H1 (cell line): ENCODE results near the gene PBX1. TPM values are rescaled to one million over a fixed set of nuclear protein-coding genes. Genes with fewer than 3 reads are reported as not detected.

Source experiments
- TAF1 ChIP-seq: IDR thresholded peaks from 2 replicates; pipeline ENCODE4 v1.6.1; 2011; ENCODE audit warnings: mild to moderate bottlenecking, low read depth, low read length
- TBP ChIP-seq: IDR thresholded peaks from 2 replicates; pipeline ENCODE4 v1.6.1; 2011; ENCODE audit warnings: low read depth, low read length, improper control_type of control experiment
- YY1 ChIP-seq: IDR thresholded peaks from 2 replicates; pipeline ENCODE4 v1.6.1; 2011; ENCODE audit warnings: low read depth, mild to moderate bottlenecking, low read length
- polyA plus RNA-seq, 7 experiments: library from polyadenylated mRNA; depleted of rRNA in 3 of 7; stranded (reverse) in 5 of 7; unstranded in 2 of 7; fragments of >200 nt in 5 of 7; fragments of 200-250 nt in 2 of 7; gene quantifications; 1 replicate in 5 of 7; 2 replicates in 1 of 7; 4 replicates in 1 of 7; pipeline versions ENCODE4 v1.2.1 to v1.2.3, GENCODE V29; 2011 to 2013; ENCODE audit warnings: missing spikeins in 2 of 7, mixed read lengths in 2 of 7
- total RNA-seq: library from RNA; stranded (reverse); fragmentation: NEBNext Ultra II Directional; extraction: Animal tissue kit (Norgen Biotek cat#: 25700); gene quantifications from 2 replicates; pipeline ENCODE4 v1.2.1, GENCODE V29; 2021

Gene PBX1
- total and polyA plus RNA-seq, 2 of the 8 experiments (the other 6 are each of a cell fraction or from before 2014, with no cell fraction given) = 87.4 to 124 TPM

GRCh38 chr1:164576291-164577271 is 17.6 kb downstream of the PBX1 start (continued):
- peak; percentile 22; the same call in 1 of the 2 replicates for TF ChIP-seq TBP
- no peak for TF ChIP-seq TAF1
- TF ChIP-seq YY1 = no peak
